Stimulated activated CD4-positive, alpha-beta T cell treated with anti-CD3 and anti-CD28 coated beads, TNF-alpha, amount 100 ng/mL, for 48 hours (primary cell): ENCODE data around the gene CCDC9B.

Experiments used
- DNase-seq, 3 donors: peaks; one replicate each; pipeline ENCODE4 v3.0.0-alpha.2; 2020; ENCODE audit warnings: low read depth in 3 of 3

The CCDC9B gene

GRCh38 chr15:40293006-40293405, 47.7 kb downstream of the CCDC9B start:
- no peak for DNase-seq

- DNase-seq = no peak
Observed at GRCh38 chr15:40292246-40292645, 48.5 kb downstream of the CCDC9B start.

- DNase-seq = no peak
Observed at GRCh38 chr15:40290918-40291574, 49.7 kb downstream of the CCDC9B start.

- DNase-seq = no peak
Observed at GRCh38 chr15:40290545-40290917, 50.2 kb downstream of the CCDC9B start.

- DNase-seq = no peak
Observed at GRCh38 chr15:40289140-40289775, 51.5 kb downstream of the CCDC9B start.

- DNase-seq = no peak
Observed at GRCh38 chr15:40287968-40288367, 52.8 kb downstream of the CCDC9B start.

- DNase-seq = no peak
Observed at GRCh38 chr15:40287505-40287904, 53.2 kb downstream of the CCDC9B start.

- DNase-seq = no peak
Observed at GRCh38 chr15:40286794-40287193, 53.9 kb downstream of the CCDC9B start.

GRCh38 chr15:40286061-40286532, 54.6 kb downstream of the CCDC9B start:
- DNase-seq = no peak

- no peak for DNase-seq
Observed at GRCh38 chr15:40285554-40286011, 55.2 kb downstream of the CCDC9B start.

GRCh38 chr15:40285151-40285550, 55.6 kb downstream of the CCDC9B start:
- DNase-seq = no peak

GRCh38 chr15:40283615-40284300, 57.0 kb downstream of the CCDC9B start:
- no peak for DNase-seq

- DNase-seq = peak in 1 of 3 donors; percentile 23
Observed at GRCh38 chr15:40282869-40283614, 57.7 kb downstream of the CCDC9B start, which contains the start of gene ANKRD63. Gene ANKRD63, minus strand, starts transcription at chr15:40283064. Its CDS starts 478 bp downstream, at chr15:40282586.

- DNase-seq = peak in 2 of 3 donors; percentile 13 to 41
Observed at GRCh38 chr15:40282147-40282868, 58.4 kb downstream of the CCDC9B start.

- no peak for DNase-seq
Observed at GRCh38 chr15:40281801-40282146, 59.0 kb downstream of the CCDC9B start.
